Skin epidermis (tissue), 12 donors: Measurements from ENCODE around the gene SPPL2B.
"Not testable (repeated sequence)": the region's sequence is repeated elsewhere in the genome, so short reads cannot be mapped to it uniquely, and the experiment has no call there.

Source experiments
- H3K27ac ChIP-seq, 21 experiments: fragments of 200-600 bp; sonication (generic) in 11 of 21; one replicate each; pipeline ENCODE4 v1.5.0; 2020; ENCODE audit warnings: mild to moderate bottlenecking in 3 of 21, inconsistent platforms in 2 of 21, moderate library complexity in 2 of 21
- H3K4me3 ChIP-seq, 7 experiments: fragments of 200-600 bp; sonication (generic) in 2 of 7; one replicate each; pipeline ENCODE4 v1.5.0; 2020; ENCODE audit warnings: inconsistent platforms in 2 of 7, mild to moderate bottlenecking in 2 of 7, moderate library complexity in 1 of 7

SPPL2B gene

GRCh38 chr19:2345794-2346663 is 17.5 kb downstream of the SPPL2B start:
- Histone ChIP-seq H3K27ac (no peak overlapping the region), H3K4me3 (no peak overlapping the region)

- H3K4me3 ChIP-seq, H3K27ac ChIP-seq: not testable (repeated sequence)
These were observed 21.3 kb downstream of the SPPL2B start for GRCh38 chr19:2349818-2350217.

- H3K4me3 ChIP-seq: no peak overlapping the region
- H3K27ac ChIP-seq: no peak overlapping the region
These were observed 22.2 kb downstream of the SPPL2B start for GRCh38 chr19:2350656-2351055.

GRCh38 chr19:2351591-2351990 is 23.1 kb downstream of the SPPL2B start:
- Histone ChIP-seq H3K4me3 (no peak overlapping the region), H3K27ac (no peak overlapping the region)

- H3K4me3 ChIP-seq: no peak overlapping the region
- no peak overlapping the region for H3K27ac ChIP-seq
These were observed 23.6 kb downstream of the SPPL2B start for GRCh38 chr19:2352121-2352520.

- H3K27ac ChIP-seq: no peak overlapping the region
- no peak overlapping the region for H3K4me3 ChIP-seq
These were observed 24.8 kb downstream of the SPPL2B start for GRCh38 chr19:2353159-2353886.

GRCh38 chr19:2353887-2354592 is 25.6 kb downstream of the SPPL2B start:
- Histone ChIP-seq H3K4me3 (no peak overlapping the region), H3K27ac (no peak overlapping the region)

- Histone ChIP-seq H3K27ac (no peak overlapping the region), H3K4me3 (no peak overlapping the region)
These were observed 26.2 kb downstream of the SPPL2B start for GRCh38 chr19:2354670-2355069.

GRCh38 chr19:2355168-2356035 is 26.9 kb downstream of the SPPL2B start:
- no peak overlapping the region for H3K4me3 ChIP-seq
- H3K27ac ChIP-seq: no peak overlapping the region

GRCh38 chr19:2356036-2356646 is 27.7 kb downstream of the SPPL2B start:
- Histone ChIP-seq H3K4me3 (no peak overlapping the region), H3K27ac (no peak overlapping the region)

GRCh38 chr19:2357279-2358206 is 29.1 kb downstream of the SPPL2B start:
- H3K27ac ChIP-seq: no peak overlapping the region
- H3K4me3 ChIP-seq: no peak overlapping the region

GRCh38 chr19:2358548-2359173 is 30.2 kb downstream of the SPPL2B start:
- Histone ChIP-seq H3K27ac (no peak overlapping the region), H3K4me3 (no peak overlapping the region)

GRCh38 chr19:2359992-2360685 is 31.7 kb downstream of the SPPL2B start, which contains the start of gene TMPRSS9:
Gene TMPRSS9, plus strand, starts transcription at chr19:2360265. Its CDS starts 29,521 bp downstream, at chr19:2389786.
- Histone ChIP-seq H3K27ac (no peak within 1 kb of the TSS), H3K4me3 (no peak within 1 kb of the TSS)

GRCh38 chr19:2360833-2361232 is 32.3 kb downstream of the SPPL2B start:
- no peak overlapping the region for H3K27ac ChIP-seq
- no peak overlapping the region for H3K4me3 ChIP-seq

- no peak overlapping the region for H3K27ac ChIP-seq
- no peak overlapping the region for H3K4me3 ChIP-seq
These were observed 33.0 kb downstream of the SPPL2B start for GRCh38 chr19:2361246-2362045.
